K562 treated with DMSO at 1 percent for 48 hours (cell line): Measurements from ENCODE around the gene MORC2. TPM values are rescaled to one million over a fixed set of nuclear protein-coding genes. Genes with fewer than 3 reads are reported as not detected.

ENCODE experiments used
- total RNA-seq: library from RNA; unstranded; fragments of 300-600 nt; gene quantifications from 2 replicates; pipeline ENCODE4 v1.2.3, GENCODE V29; 2022; ENCODE audit warnings: low replicate concordance; ENCODE audit errors: extremely low read depth

MORC2 gene
- not detected in 2 replicates for total RNA-seq

GRCh38 chr22:30968015-30968923 is at the start of gene MORC2:
MORC2 (minus strand) TSS chr22:30968774; CDS start chr22:30967889, 885 bp downstream.

DNA sequence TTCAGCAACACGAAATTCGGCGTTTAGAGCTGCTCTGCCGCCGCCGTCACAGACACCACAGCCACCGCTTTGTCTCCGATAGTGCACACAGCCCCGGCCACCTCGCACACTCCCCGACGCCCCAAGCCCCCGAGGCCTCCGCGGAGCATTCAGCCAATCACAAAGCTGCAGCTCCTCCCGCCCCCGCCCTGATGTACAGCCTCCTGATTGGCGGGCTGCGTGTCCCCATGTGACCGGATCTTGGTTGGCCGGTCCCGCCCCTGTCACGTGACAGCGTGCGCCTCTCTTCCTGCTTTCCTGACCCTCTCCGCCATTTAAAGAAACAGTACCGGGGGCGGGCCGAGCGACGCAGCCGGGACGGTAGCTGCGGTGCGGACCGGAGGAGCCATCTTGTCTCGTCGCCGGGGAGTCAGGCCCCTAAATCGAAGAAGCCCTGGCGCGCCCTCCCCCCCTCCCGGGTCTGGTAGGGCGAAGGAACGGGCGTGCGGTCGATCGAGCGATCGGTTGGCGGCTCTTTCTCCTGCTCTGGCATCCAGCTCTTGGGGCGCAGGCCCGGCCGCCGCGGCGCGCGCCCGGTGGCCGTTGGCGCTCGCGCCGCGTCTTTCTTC is 454 bp upstream of the MORC2 start, which contains the start of gene TUG1:
TSS of gene TUG1 (plus strand) at position 342 of the 608 bp plus-strand sequence.

Other genes starting within 250 kb of the MORC2 start
- 79.9 TPM in 1 of 2 replicates, not detected in the other for gene TUG1, start 491 bp upstream of the MORC2 start, total RNA-seq
- not detected in 2 replicates for gene SMTN, start 112.5 kb upstream of the MORC2 start, total RNA-seq
- gene SELENOM, start 138.8 kb upstream of the MORC2 start, total RNA-seq: not detected in 2 replicates
- not detected in 2 replicates for gene INPP5J, start 154.2 kb upstream of the MORC2 start, total RNA-seq
- gene PLA2G3, start 171.7 kb upstream of the MORC2 start, total RNA-seq: not detected in 2 replicates
- gene RNF185, start 191.4 kb upstream of the MORC2 start, total RNA-seq: not detected in 2 replicates
- not detected in 2 replicates for gene LIMK2, start 243.5 kb upstream of the MORC2 start, total RNA-seq